Measurements from ENCODE around the gene RTL3.

The RTL3 gene

GRCh38 chrX:78618987-78619386 is 40.1 kb downstream of the RTL3 start:
- no peaks in the 10 kb centered on the region for H3K4me1 ChIP-seq (ENCODE audit: control insufficient read depth, low read depth, low read length)
- H4K8ac ChIP-seq (ENCODE audit: low read depth, low read length), result no peak overlapping the region
- WGBS (ENCODE audit: extremely low coverage, insufficient coverage, low lambda C conversion rate), result no CpG with 5 or more reads among the region's 2 CpGs
- H3K27me3 ChIP-seq (ENCODE audit: insufficient read depth, low read length, poor library complexity), result no peaks in the 10 kb centered on the region
- no peak overlapping the region for H3K4me2 ChIP-seq (ENCODE audit: low read length)
- no peaks in the 10 kb centered on the region for H3K79me1 ChIP-seq (ENCODE audit: low read length)
- DNase-seq, result no peak
- no peak overlapping the region for H2BK15ac ChIP-seq (replicated peaks; ENCODE audit: low read depth)
- no peaks in the 10 kb centered on the region for H3K79me2 ChIP-seq (ENCODE audit: control insufficient read depth, insufficient read depth, low read length)
- H4K5ac ChIP-seq (ENCODE audit: low read length), result no peak overlapping the region
- H3K18ac ChIP-seq (ENCODE audit: low read length), result no peak overlapping the region
- no peak overlapping the region for H2BK5ac ChIP-seq (ENCODE audit: low read length)
- no peaks in the 10 kb centered on the region for H3K36me3 ChIP-seq (ENCODE audit: control insufficient read depth, insufficient read depth, low read length)
- H2BK120ac ChIP-seq (ENCODE audit: low read depth, low read length), result no peak overlapping the region
- H3K4ac ChIP-seq (ENCODE audit: low read depth, low read length), result no peak overlapping the region
- H3K9ac ChIP-seq (ENCODE audit: low read length), result no peak overlapping the region
- no peak overlapping the region for H3K23ac ChIP-seq (ENCODE audit: low read length)
- H3K4me3 ChIP-seq (ENCODE audit: low read length), result no peak overlapping the region
- no peak overlapping the region for H3K27ac ChIP-seq (ENCODE audit: low read depth, low read length)
- no peak overlapping the region for H3K56ac ChIP-seq (ENCODE audit: low read length)
- H2AK5ac ChIP-seq (ENCODE audit: low read length), result no peak overlapping the region

DNA sequence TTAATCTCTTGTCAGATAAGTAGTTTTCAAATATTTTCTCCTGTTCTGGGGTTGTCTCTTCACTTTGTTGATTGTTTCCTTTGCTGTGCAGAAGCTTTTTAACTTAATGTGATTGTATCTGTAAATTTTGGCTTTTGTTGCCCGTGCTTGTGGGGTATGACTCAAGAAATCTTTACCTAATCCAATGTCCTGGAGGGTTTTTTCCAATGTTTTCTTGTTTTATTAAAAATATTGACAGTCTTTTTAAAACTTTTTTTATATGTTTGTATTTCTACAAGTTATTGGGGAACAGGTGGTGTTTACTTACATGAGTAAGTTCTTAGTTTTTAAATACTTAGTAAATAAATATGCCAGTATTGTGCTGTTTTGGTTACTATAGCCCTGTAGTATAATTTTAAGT is 44.9 kb downstream of the RTL3 start:
- Histone ChIP-seq H3K36me3 (ENCODE audit: control insufficient read depth, insufficient read depth, low read length) (no peaks in the 10 kb centered on the region), H4K5ac (ENCODE audit: low read length) (no peak overlapping the region), H3K23ac (ENCODE audit: low read length) (no peak overlapping the region), H3K9ac (ENCODE audit: low read length) (no peak overlapping the region), H3K79me1 (ENCODE audit: low read length) (no peaks in the 10 kb centered on the region), H3K27me3 (ENCODE audit: insufficient read depth, low read length, poor library complexity) (no peaks in the 10 kb centered on the region), H3K27ac (ENCODE audit: low read depth, low read length) (no peak overlapping the region), H3K4ac (ENCODE audit: low read depth, low read length) (no peak overlapping the region), H2AK5ac (ENCODE audit: low read length) (no peak overlapping the region), H3K18ac (ENCODE audit: low read length) (no peak overlapping the region), H3K4me1 (ENCODE audit: control insufficient read depth, low read depth, low read length) (no peaks in the 10 kb centered on the region), H4K8ac (ENCODE audit: low read depth, low read length) (no peak overlapping the region), H3K4me3 (ENCODE audit: low read length) (no peak overlapping the region), H2BK5ac (ENCODE audit: low read length) (no peak overlapping the region), H3K4me2 (ENCODE audit: low read length) (no peak overlapping the region), H3K56ac (ENCODE audit: low read length) (no peak overlapping the region), H2BK120ac (ENCODE audit: low read depth, low read length) (no peak overlapping the region), H3K79me2 (ENCODE audit: control insufficient read depth, insufficient read depth, low read length) (no peaks in the 10 kb centered on the region), H2BK15ac (replicated peaks; ENCODE audit: low read depth) (no peak overlapping the region)
- no CpG with 5 or more reads among the region's 1 CpG for WGBS (ENCODE audit: extremely low coverage, insufficient coverage, low lambda C conversion rate)
- DNase-seq, result no peak

Data from mesendoderm (in vitro differentiated cells).